ENCODE measurements around the gene SPTBN5.

DNA sequence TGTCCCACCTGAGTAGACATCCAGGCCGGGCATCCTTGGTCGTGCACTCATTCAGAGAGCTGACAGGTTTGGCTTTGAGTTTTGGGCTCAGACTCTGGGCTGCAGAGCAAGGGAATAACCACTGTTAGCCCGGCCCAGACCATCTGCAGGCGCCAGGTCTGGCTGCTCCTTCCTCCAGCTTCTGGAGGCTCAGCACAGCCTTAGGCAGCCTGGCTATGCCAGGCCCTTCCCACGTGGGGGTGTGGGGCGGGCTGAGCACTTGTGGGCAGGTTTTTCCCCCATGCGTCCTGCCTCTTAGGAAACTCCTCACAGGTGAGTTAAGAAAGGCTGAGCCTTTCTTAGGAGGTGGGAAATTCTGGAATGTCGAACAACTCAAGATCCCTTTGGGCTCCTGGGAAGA lies 44.0 kb downstream of the SPTBN5 start:
- TF ChIP-seq POLR2AphosphoS5 (IDR thresholded peaks at IDR 0.05; ENCODE audit: low read depth, low read length) (no peak), POLR2A (IDR thresholded peaks at IDR 0.05; ENCODE audit: low read depth, low read length) (no peak)
